ENCODE data around the gene CARD19.
A peak's percentile ranks its signal among the peaks of the same experiment; 100 is the strongest.
"Not testable (repeated sequence)": the region's sequence is repeated elsewhere in the genome, so short reads cannot be mapped to it uniquely, and the experiment has no call there.

The CARD19 gene

DNA sequence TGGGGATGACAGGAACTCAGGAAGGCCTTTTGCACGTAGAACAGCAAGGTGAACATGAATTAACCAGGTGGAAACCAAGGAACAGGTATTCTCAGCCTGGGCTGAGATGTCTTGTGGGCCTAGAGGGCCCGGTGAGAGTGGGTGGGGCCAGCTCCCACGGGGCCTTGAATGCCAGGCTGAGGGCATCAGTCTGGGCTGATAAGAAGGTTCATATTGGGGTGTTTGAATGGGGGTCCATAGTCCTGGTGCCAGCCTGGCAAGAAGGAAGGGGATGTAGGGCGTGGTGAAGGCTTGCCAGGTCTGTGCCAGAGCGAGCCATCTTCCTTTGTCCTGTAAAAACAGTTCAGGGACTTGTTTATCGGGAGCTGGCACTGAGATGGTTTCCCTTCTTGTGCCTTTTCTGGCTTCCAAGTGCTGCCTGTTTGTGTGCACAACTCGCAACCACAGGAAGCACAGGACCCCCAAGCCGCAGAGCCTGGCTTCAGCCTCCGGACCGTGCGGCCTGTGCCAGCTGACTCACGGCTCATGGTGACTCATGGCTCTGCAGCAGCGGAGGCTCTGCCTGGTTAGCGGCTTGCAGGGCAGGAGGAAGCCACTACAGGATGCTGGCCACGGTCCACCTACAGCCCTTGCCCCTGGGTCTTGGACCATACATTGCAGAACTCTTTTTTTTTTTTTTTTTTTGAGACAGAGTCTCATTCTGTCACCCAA is 2.4 kb downstream of the CARD19 start:
- 0 out of 2 replicates have a peak, but pooled peaks have one; percentile 38 for TF ChIP-seq ZFP3 (CRISPR knock-in tag; IDR thresholded peaks at IDR 0.05)
- TF ChIP-seq BACH2 (CRISPR knock-in tag; IDR thresholded peaks at IDR 0.05; ENCODE audit: borderline replicate concordance) = no peak
- ATAC-seq = peak; percentile 81

DNA sequence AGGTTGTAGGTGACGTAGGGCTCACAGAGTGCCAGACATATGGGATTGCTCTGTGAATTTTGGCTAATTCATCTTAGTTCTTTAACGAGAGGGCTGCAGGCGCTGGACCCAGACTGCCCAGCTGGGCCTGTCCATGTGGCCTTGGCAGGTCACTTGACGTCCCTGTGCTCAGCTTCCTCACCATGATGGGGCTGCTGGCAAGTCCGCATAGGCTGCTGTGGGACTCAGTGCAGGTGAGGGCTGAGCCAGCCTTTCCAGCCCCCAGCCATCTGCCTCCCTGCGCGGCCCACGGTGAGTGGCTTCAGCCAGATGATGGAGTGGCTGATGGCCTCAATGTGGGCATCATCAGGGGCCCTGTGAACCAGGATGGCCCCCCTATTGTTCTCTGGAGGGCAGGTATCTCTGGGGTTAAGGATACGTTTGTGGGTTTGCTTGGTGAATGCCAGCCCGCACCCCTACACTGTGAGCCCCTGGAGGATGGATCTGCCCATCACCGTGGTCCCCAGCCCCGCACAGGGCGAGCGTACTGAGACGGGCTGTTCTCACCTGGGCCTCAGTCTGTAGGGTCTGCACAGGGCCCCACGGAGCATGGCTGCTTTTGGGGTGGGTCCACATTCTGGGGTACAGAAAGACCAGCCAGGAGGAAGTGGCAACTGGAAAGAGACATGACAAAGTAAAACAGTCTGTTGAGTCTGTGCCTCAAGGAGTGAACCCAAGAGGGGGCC is 3.7 kb downstream of the CARD19 start:
- no peak for ATAC-seq
- no peak for TF ChIP-seq BACH2 (CRISPR knock-in tag; IDR thresholded peaks at IDR 0.05; ENCODE audit: borderline replicate concordance)
- TF ChIP-seq RARB (CRISPR knock-in tag; IDR thresholded peaks at IDR 0.05) = no peak
- no peak for TF ChIP-seq PATZ1 (CRISPR knock-in tag; IDR thresholded peaks at IDR 0.05; ENCODE audit: borderline replicate concordance)

- ATAC-seq = no peak
These were observed 4.2 kb downstream of the CARD19 start for GRCh38 chr9:93100276-93100636.

GRCh38 chr9:93101086-93101485 is 5.1 kb downstream of the CARD19 start:
- ATAC-seq = not testable (repeated sequence)

More at GRCh38 chr9:93100276-93100636, 4.2 kb downstream of the CARD19 start:
- TF ChIP-seq GLIS3 (CRISPR knock-in tag; IDR thresholded peaks at IDR 0.05) = no peak
- TF ChIP-seq ZNF70 (CRISPR knock-in tag; IDR thresholded peaks at IDR 0.05) = no peak
- no peak for TF ChIP-seq CREB5 (CRISPR knock-in tag; IDR thresholded peaks at IDR 0.05; ENCODE audit: low read depth)
- TF ChIP-seq, protein P1, sequence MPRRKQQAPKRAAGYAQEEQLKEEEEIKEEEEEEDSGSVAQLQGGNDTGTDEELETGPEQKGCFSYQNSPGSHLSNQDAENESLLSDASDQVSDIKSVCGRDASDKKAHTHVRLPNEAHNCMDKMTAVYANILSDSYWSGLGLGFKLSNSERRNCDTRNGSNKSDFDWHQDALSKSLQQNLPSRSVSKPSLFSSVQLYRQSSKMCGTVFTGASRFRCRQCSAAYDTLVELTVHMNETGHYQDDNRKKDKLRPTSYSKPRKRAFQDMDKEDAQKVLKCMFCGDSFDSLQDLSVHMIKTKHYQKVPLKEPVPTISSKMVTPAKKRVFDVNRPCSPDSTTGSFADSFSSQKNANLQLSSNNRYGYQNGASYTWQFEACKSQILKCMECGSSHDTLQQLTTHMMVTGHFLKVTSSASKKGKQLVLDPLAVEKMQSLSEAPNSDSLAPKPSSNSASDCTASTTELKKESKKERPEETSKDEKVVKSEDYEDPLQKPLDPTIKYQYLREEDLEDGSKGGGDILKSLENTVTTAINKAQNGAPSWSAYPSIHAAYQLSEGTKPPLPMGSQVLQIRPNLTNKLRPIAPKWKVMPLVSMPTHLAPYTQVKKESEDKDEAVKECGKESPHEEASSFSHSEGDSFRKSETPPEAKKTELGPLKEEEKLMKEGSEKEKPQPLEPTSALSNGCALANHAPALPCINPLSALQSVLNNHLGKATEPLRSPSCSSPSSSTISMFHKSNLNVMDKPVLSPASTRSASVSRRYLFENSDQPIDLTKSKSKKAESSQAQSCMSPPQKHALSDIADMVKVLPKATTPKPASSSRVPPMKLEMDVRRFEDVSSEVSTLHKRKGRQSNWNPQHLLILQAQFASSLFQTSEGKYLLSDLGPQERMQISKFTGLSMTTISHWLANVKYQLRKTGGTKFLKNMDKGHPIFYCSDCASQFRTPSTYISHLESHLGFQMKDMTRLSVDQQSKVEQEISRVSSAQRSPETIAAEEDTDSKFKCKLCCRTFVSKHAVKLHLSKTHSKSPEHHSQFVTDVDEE (CRISPR knock-in tag; IDR thresholded peaks at IDR 0.05) = no peak
- no peak for TF ChIP-seq ZC3H10 (CRISPR knock-in tag; IDR thresholded peaks at IDR 0.05)
- no peak for TF ChIP-seq ZFP30 (CRISPR knock-in tag; IDR thresholded peaks at IDR 0.05)
- no peak for TF ChIP-seq ZNF8 (CRISPR knock-in tag; IDR thresholded peaks at IDR 0.05)
- TF ChIP-seq ESRRG (CRISPR knock-in tag; IDR thresholded peaks at IDR 0.05) = no peak

GRCh38 chr9:93105620-93106019 is 9.6 kb downstream of the CARD19 start:
- TF ChIP-seq GLIS3 (CRISPR knock-in tag; IDR thresholded peaks at IDR 0.05) = no peak
- ATAC-seq = no peak

- TF ChIP-seq SNAI2 (CRISPR knock-in tag; IDR thresholded peaks at IDR 0.05) (no peak), ARNTL (CRISPR knock-in tag; IDR thresholded peaks at IDR 0.05; ENCODE audit: borderline replicate concordance, low read depth) (no peak), POU6F1 (CRISPR knock-in tag; IDR thresholded peaks at IDR 0.05; ENCODE audit: borderline replicate concordance, low read depth) (no peak), ZC3H10 (CRISPR knock-in tag; IDR thresholded peaks at IDR 0.05) (no peak)
- ATAC-seq = no peak
These were observed 11.3 kb downstream of the CARD19 start for GRCh38 chr9:93107151-93107824.

All from SK-N-SH treated with all-trans-retinoic acid at 6 μM for 48 hours (cell line).